Stimulated activated naive CD8-positive, alpha-beta T cell treated with anti-CD3 and anti-CD28 coated beads, Interleukin-15, Interleukin-2, amounts not matched to agents 100 ng/mL and 50 ng/mL, for 24 hours (primary cell): ENCODE data around the gene DCTN3.

Source experiments
- H3K27ac Mint-ChIP-seq: one replicate; pipeline ENCODE4 v1.8.0; 2021; ENCODE audit warnings: mild to moderate bottlenecking, mixed read lengths
- H3K27me3 Mint-ChIP-seq: one replicate; pipeline ENCODE4 v1.8.0; 2021; ENCODE audit warnings: mixed read lengths
- H3K36me3 Mint-ChIP-seq: one replicate; pipeline ENCODE4 v1.8.0; 2021; ENCODE audit warnings: low read depth, mixed read lengths
- H3K4me1 Mint-ChIP-seq: one replicate; pipeline ENCODE4 v1.8.0; 2021; ENCODE audit warnings: low read depth, mixed read lengths
- H3K4me3 Mint-ChIP-seq: one replicate; pipeline ENCODE4 v1.8.0; 2021; ENCODE audit warnings: mild to moderate bottlenecking, mixed read lengths
- H3K9me3 Mint-ChIP-seq: one replicate; pipeline ENCODE4 v1.8.0; 2021; ENCODE audit warnings: mixed read lengths

DCTN3 gene

GRCh38 chr9:34620061-34620994, at the start of gene DCTN3:
TSS of gene DCTN3 (minus strand) at chr9:34620495. CDS start at chr9:34620464, 31 bp downstream.
- Mint-ChIP-seq H3K27ac (peak within 1 kb of the TSS; percentile 61), H3K9me3 (no peaks in the 10 kb centered on the region), H3K4me3 (peak within 1 kb of the TSS; percentile 93), H3K27me3 (peaks cover 24% of the 10 kb centered on the region), H3K4me1 (peaks cover 25% of the 10 kb centered on the region), H3K36me3 (peaks cover 7% of the 10 kb centered on the region)

GRCh38 chr9:34665381-34666250, 45.3 kb upstream of the DCTN3 start:
- peaks cover 12% of the 10 kb centered on the region for H3K9me3 Mint-ChIP-seq
- H3K36me3 Mint-ChIP-seq, result peaks cover 9% of the 10 kb centered on the region
- no peaks in the 10 kb centered on the region for H3K27me3 Mint-ChIP-seq
- peak overlapping the region; percentile 86 for H3K4me3 Mint-ChIP-seq
- H3K27ac Mint-ChIP-seq, result peak overlapping the region; percentile 73
- H3K4me1 Mint-ChIP-seq, result peaks cover 28% of the 10 kb centered on the region

GRCh38 chr9:34665067-34665380, 44.7 kb upstream of the DCTN3 start:
- H3K9me3 Mint-ChIP-seq, result peaks cover 8% of the 10 kb centered on the region
- no peak overlapping the region for H3K27ac Mint-ChIP-seq
- H3K4me3 Mint-ChIP-seq, result peak overlapping the region; percentile 86
- no peaks in the 10 kb centered on the region for H3K27me3 Mint-ChIP-seq
- peaks cover 28% of the 10 kb centered on the region for H3K4me1 Mint-ChIP-seq
- H3K36me3 Mint-ChIP-seq, result peaks cover 9% of the 10 kb centered on the region

- Mint-ChIP-seq H3K27me3 (no peaks in the 10 kb centered on the region), H3K27ac (peak overlapping the region; percentile 62), H3K4me3 (peak overlapping the region; percentile 86), H3K36me3 (peaks cover 5% of the 10 kb centered on the region), H3K4me1 (peaks cover 28% of the 10 kb centered on the region), H3K9me3 (peaks cover 5% of the 10 kb centered on the region)
Observed at GRCh38 chr9:34664281-34665066, 44.2 kb upstream of the DCTN3 start.

- Mint-ChIP-seq H3K9me3 (no peaks in the 10 kb centered on the region), H3K4me1 (peaks cover 28% of the 10 kb centered on the region), H3K27ac (peak overlapping the region; percentile 9), H3K27me3 (no peaks in the 10 kb centered on the region), H3K36me3 (no peaks in the 10 kb centered on the region), H3K4me3 (no peak overlapping the region)
Observed at GRCh38 chr9:34663303-34663605, 43.0 kb upstream of the DCTN3 start.

- Mint-ChIP-seq H3K4me1 (peaks cover 28% of the 10 kb centered on the region), H3K27me3 (no peaks in the 10 kb centered on the region), H3K27ac (peak within 1 kb of the TSS; percentile 9), H3K36me3 (no peaks in the 10 kb centered on the region), H3K4me3 (no peak within 1 kb of the TSS), H3K9me3 (no peaks in the 10 kb centered on the region)
Observed at GRCh38 chr9:34662526-34663302, 42.4 kb upstream of the DCTN3 start, which contains the start of gene CCL27. TSS of gene CCL27 (minus strand) at chr9:34662657. CDS start at chr9:34662633, 24 bp downstream.

- Mint-ChIP-seq H3K9me3 (no peaks in the 10 kb centered on the region), H3K4me1 (peaks cover 23% of the 10 kb centered on the region), H3K27me3 (no peaks in the 10 kb centered on the region), H3K36me3 (no peaks in the 10 kb centered on the region), H3K4me3 (no peak overlapping the region), H3K27ac (no peak overlapping the region)
Observed at GRCh38 chr9:34659592-34660253, 39.4 kb upstream of the DCTN3 start.

- Mint-ChIP-seq H3K9me3 (no peaks in the 10 kb centered on the region), H3K27me3 (no peaks in the 10 kb centered on the region), H3K4me1 (peaks cover 10% of the 10 kb centered on the region), H3K36me3 (no peaks in the 10 kb centered on the region), H3K27ac (no peak overlapping the region), H3K4me3 (no peak overlapping the region)
Observed at GRCh38 chr9:34658461-34658860, 38.2 kb upstream of the DCTN3 start.

- Mint-ChIP-seq H3K4me1 (peaks cover 14% of the 10 kb centered on the region), H3K9me3 (no peaks in the 10 kb centered on the region), H3K4me3 (no peak overlapping the region), H3K27ac (no peak overlapping the region), H3K27me3 (no peaks in the 10 kb centered on the region), H3K36me3 (no peaks in the 10 kb centered on the region)
Observed at GRCh38 chr9:34656992-34657391, 36.7 kb upstream of the DCTN3 start.

GRCh38 chr9:34655394-34655793, 35.1 kb upstream of the DCTN3 start:
- Mint-ChIP-seq H3K9me3 (no peaks in the 10 kb centered on the region), H3K36me3 (no peaks in the 10 kb centered on the region), H3K27me3 (no peaks in the 10 kb centered on the region), H3K4me1 (peaks cover 14% of the 10 kb centered on the region), H3K4me3 (no peak overlapping the region), H3K27ac (no peak overlapping the region)

GRCh38 chr9:34654323-34655051, 34.2 kb upstream of the DCTN3 start:
- Mint-ChIP-seq H3K4me3 (no peak overlapping the region), H3K4me1 (peaks cover 14% of the 10 kb centered on the region), H3K36me3 (peaks cover 4% of the 10 kb centered on the region), H3K27me3 (no peaks in the 10 kb centered on the region), H3K9me3 (no peaks in the 10 kb centered on the region), H3K27ac (no peak overlapping the region)

- H3K9me3 Mint-ChIP-seq, result no peaks in the 10 kb centered on the region
- H3K36me3 Mint-ChIP-seq, result peaks cover 14% of the 10 kb centered on the region
- H3K27ac Mint-ChIP-seq, result peak overlapping the region; percentile 69
- H3K4me3 Mint-ChIP-seq, result no peak overlapping the region
- peaks cover 18% of the 10 kb centered on the region for H3K4me1 Mint-ChIP-seq
- no peaks in the 10 kb centered on the region for H3K27me3 Mint-ChIP-seq
Observed at GRCh38 chr9:34653151-34654072, 33.1 kb upstream of the DCTN3 start.
